PC-9 (cell line): ENCODE measurements around the gene RAG1. TPM values are rescaled to one million over a fixed set of nuclear protein-coding genes. Genes with fewer than 3 reads are reported as not detected.

Experiments used
- Bru-seq: library from RNA; stranded (reverse); fragments of 400-500 nt; gene quantifications from one replicate; lab custom pipeline; 2021; lab: Mats Ljungman, UMichigan
- BruChase-seq, 2 experiments: library from RNA; stranded (reverse); fragments of 400-500 nt; gene quantifications; one replicate each; lab custom pipeline; 2021; lab: Mats Ljungman, UMichigan
- BruUV-seq: library from RNA; stranded (reverse); fragments of 400-500 nt; replicated peaks from 2 replicates; lab custom pipeline; 2021; lab: Mats Ljungman, UMichigan
- CTCF ChIA-PET: fragments of 300-600 bp; sonication (Branson Sonifier 250); formaldehyde crosslinking; loops from one replicate; lab custom pipeline; 2022; ENCODE audit warnings: antibody characterized with exemption; lab: Charles Lee
- POLR2A ChIA-PET: fragments of 300-600 bp; sonication (Branson Sonifier 250); formaldehyde crosslinking; loops from one replicate; lab custom pipeline; 2022; ENCODE audit warnings: antibody characterized with exemption; ENCODE audit not compliant: unreplicated experiment; lab: Charles Lee
- DNase-seq, 2 experiments: peaks; one replicate each; pipeline versions ENCODE4 v3.0.0 to v3.0.0-alpha.2; 2015 to 2022; ENCODE audit warnings: mixed read lengths in 1 of 2
- H2AFZ ChIP-seq: fragments of 200-600 bp; sonication (generic); 2 replicates; pipeline ENCODE4 v1.8.1; 2017; ENCODE audit warnings: antibody characterized with exemption
- H3F3A ChIP-seq: fragments of 200-600 bp; sonication (generic); 2 replicates; pipeline ENCODE4 v1.8.1; 2017; ENCODE audit warnings: antibody characterized with exemption, mild to moderate bottlenecking, low read depth; ENCODE audit not compliant: insufficient read depth
- H3K27ac ChIP-seq: fragments of 200-600 bp; sonication (generic); 2 replicates; pipeline ENCODE4 v1.6.1; 2016; ENCODE audit warnings: mixed run types
- H3K27me3 ChIP-seq: fragments of 200-600 bp; sonication (generic); 2 replicates; pipeline ENCODE4 v1.6.1; 2016; ENCODE audit warnings: low read depth, mixed run types; ENCODE audit not compliant: insufficient read depth
- H3K36me3 ChIP-seq: fragments of 200-600 bp; sonication (generic); 2 replicates; pipeline ENCODE4 v1.6.1; 2016; ENCODE audit warnings: low read depth, mixed run types
- H3K4me1 ChIP-seq: fragments of 200-600 bp; sonication (generic); replicated peaks from 2 replicates; pipeline ENCODE4 v1.6.1; 2016; ENCODE audit warnings: mixed run types; ENCODE audit not compliant: insufficient read depth
- H3K4me2 ChIP-seq: fragments of 200-600 bp; sonication (generic); 2 replicates; pipeline ENCODE4 v1.6.1; 2017; ENCODE audit warnings: mixed run types
- H3K4me3 ChIP-seq: fragments of 200-600 bp; sonication (generic); 2 replicates; pipeline ENCODE4 v1.6.1; 2016; ENCODE audit warnings: mixed run types
- H3K79me2 ChIP-seq: fragments of 200-600 bp; sonication (generic); 2 replicates; pipeline ENCODE4 v1.6.1; 2017; ENCODE audit warnings: low read depth, mixed run types
- H3K9me2 ChIP-seq: fragments of 200-600 bp; sonication (generic); 2 replicates; pipeline ENCODE4 v1.8.1; 2017; ENCODE audit warnings: mild to moderate bottlenecking; ENCODE audit not compliant: insufficient read depth
- H3K9me3 ChIP-seq: fragments of 200-600 bp; sonication (generic); 2 replicates; pipeline ENCODE4 v1.8.1; 2016; ENCODE audit warnings: low read depth; ENCODE audit not compliant: insufficient read depth
- H4K20me1 ChIP-seq: fragments of 200-600 bp; sonication (generic); 2 replicates; pipeline ENCODE4 v1.8.1; 2017; ENCODE audit not compliant: insufficient read depth
- CTCF ChIP-seq: fragments of 200-600 bp; sonication (generic); conservative IDR thresholded peaks from 2 replicates; pipeline ENCODE4 v1.6.1; 2017; ENCODE audit warnings: mixed run types, antibody characterized with exemption, mild to moderate bottlenecking, moderate library complexity
- EZH2 ChIP-seq: fragments of 200-600 bp; sonication (generic); IDR thresholded peaks from 2 replicates; pipeline ENCODE4 v1.8.0; 2017; ENCODE audit warnings: antibody characterized with exemption, low read depth
- intact Hi-C: fragments of 100-400 bp; cut with micrococcal nuclease; formaldehyde crosslinking; loops from one replicate; pipeline ENCODE4 v1.10.0; 2022; ENCODE audit not compliant: unreplicated experiment
- long read RNA-seq: library from polyadenylated mRNA; stranded (forward); transcript quantifications from one replicate; pipeline ENCODE4 v2.0.0, GENCODE V29; 2022
- total RNA-seq: library from RNA; stranded (reverse); gene quantifications from 2 replicates; pipeline ENCODE4 v1.2.3, GENCODE V29; 2021

The RAG1 gene
- total RNA-seq (0.31 and 0.63 TPM in 2 replicates), Bru-seq, nascent RNA (percentile 21 among the genes with signal in this experiment), BruChase-seq, experiment 1, labeled RNA remaining after a 2-hour chase (percentile 31 among the genes with signal in this experiment), BruChase-seq, experiment 2, labeled RNA remaining after a 6-hour chase (percentile 37 among the genes with signal in this experiment)
- long read RNA-seq, partial matches to known transcripts: 0 of 1 reads
- long read RNA-seq, other reads (novel, unspliced or antisense): 1 of 1 reads

GRCh38 chr11:36567694-36568093 is at the start of gene RAG1:
RAG1 (plus strand) TSS chr11:36568007; CDS start chr11:36573305, 5,298 bp downstream.
- Histone ChIP-seq H3K36me3 (no peaks in the 10 kb centered on the region), H3K4me3 (no peak within 1 kb of the TSS), H3K27me3 (peaks cover 9% of the 10 kb centered on the region; the same call in 1 of the 2 replicates), H3K9me2 (no peaks in the 10 kb centered on the region), H3F3A (no peaks in the 10 kb centered on the region), H3K9me3 (no peaks in the 10 kb centered on the region), H3K4me2 (no peak within 1 kb of the TSS), H3K79me2 (no peaks in the 10 kb centered on the region), H4K20me1 (no peaks in the 10 kb centered on the region), H2AFZ (no peak within 1 kb of the TSS), H3K4me1 (no peaks in the 10 kb centered on the region), H3K27ac (no peak within 1 kb of the TSS)
- intact Hi-C loops: loop anchor here (2.0 kb wide), 1 partner anchor 179 kb away; no protein-coding TSS in a partner anchor
- BruUV-seq: no TSS peak
- no peak for DNase-seq
- TF ChIP-seq CTCF (no peak), EZH2 (no peak)
- POLR2A ChIA-PET: no interaction called here
- CTCF ChIA-PET: no interaction called here

- POLR2A ChIA-PET: no interaction called here
- H3K27me3 ChIP-seq: no peaks in the 10 kb centered on the region
- H3K27ac ChIP-seq: no peak overlapping the region
- BruUV-seq: no TSS peak
- H3K4me1 ChIP-seq: no peaks in the 10 kb centered on the region
- 0 out of 2 replicates have a peak, but pooled peaks cover 3% of the 10 kb centered on the region for H3K9me3 ChIP-seq
- CTCF ChIA-PET: no interaction called here
- H4K20me1 ChIP-seq: no peaks in the 10 kb centered on the region
- H3K79me2 ChIP-seq: no peaks in the 10 kb centered on the region
- H3K4me2 ChIP-seq: no peak overlapping the region
- H3F3A ChIP-seq: no peaks in the 10 kb centered on the region
- no peaks in the 10 kb centered on the region for H3K36me3 ChIP-seq
- TF ChIP-seq EZH2 (no peak), CTCF (no peak)
- no peak for DNase-seq
- H3K9me2 ChIP-seq: no peaks in the 10 kb centered on the region
- intact Hi-C loops: no loop called here
- H2AFZ ChIP-seq: no peak overlapping the region
- no peak overlapping the region for H3K4me3 ChIP-seq
These were observed 37.0 kb upstream of the RAG1 start for GRCh38 chr11:36530840-36531239.

- TF ChIP-seq EZH2 (no peak), CTCF (no peak)
- no peak for DNase-seq
- H3K27ac ChIP-seq: no peak overlapping the region
- H3F3A ChIP-seq: no peaks in the 10 kb centered on the region
- H3K9me3 ChIP-seq: 0 out of 2 replicates have a peak, but pooled peaks cover 3% of the 10 kb centered on the region
- peaks cover 6% of the 10 kb centered on the region; the same call in 1 of the 2 replicates for H3K27me3 ChIP-seq
- H3K9me2 ChIP-seq: no peaks in the 10 kb centered on the region
- BruUV-seq: no TSS peak
- H3K4me2 ChIP-seq: no peak overlapping the region
- H4K20me1 ChIP-seq: no peaks in the 10 kb centered on the region
- POLR2A ChIA-PET: no interaction called here
- intact Hi-C loops: no loop called here
- no peak overlapping the region for H2AFZ ChIP-seq
- H3K4me3 ChIP-seq: no peak overlapping the region
- H3K4me1 ChIP-seq: no peaks in the 10 kb centered on the region
- CTCF ChIA-PET: no interaction called here
- H3K36me3 ChIP-seq: no peaks in the 10 kb centered on the region
- H3K79me2 ChIP-seq: no peaks in the 10 kb centered on the region
These were observed 34.7 kb upstream of the RAG1 start for GRCh38 chr11:36532941-36533601.
